Fibroblast of lung (primary cell): ENCODE data around the gene ALPK3. TPM values are rescaled to one million over a fixed set of nuclear protein-coding genes. Genes with fewer than 3 reads are reported as not detected.

Experiments used
- DNase-seq, 2 donors: peaks; one replicate each; pipeline versions ENCODE4 v3.0.0 to v3.0.0-alpha.2; 2010; ENCODE audit warnings: low read depth in 2 of 2
- H2AFZ ChIP-seq: 2 replicates; pipeline ENCODE4 v1.5.1; 2012; ENCODE audit warnings: low read length, control low read depth, inconsistent platforms
- H3K27ac ChIP-seq: 2 replicates; pipeline ENCODE4 v1.5.1; 2011; ENCODE audit warnings: low read length, control low read depth; ENCODE audit not compliant: insufficient read depth
- H3K27me3 ChIP-seq: 2 replicates; pipeline ENCODE4 v1.5.1; 2011; ENCODE audit warnings: mild to moderate bottlenecking, low read length; ENCODE audit not compliant: control insufficient read depth, insufficient read depth
- H3K36me3 ChIP-seq: 2 replicates; pipeline ENCODE4 v1.5.1; 2011; ENCODE audit warnings: low read length; ENCODE audit not compliant: control insufficient read depth, insufficient read depth
- H3K4me1 ChIP-seq: 2 replicates; pipeline ENCODE4 v1.5.1; 2011; ENCODE audit warnings: low read length; ENCODE audit not compliant: control insufficient read depth, insufficient read depth; ENCODE audit errors: extremely low read depth
- H3K4me2 ChIP-seq: 2 replicates; pipeline ENCODE4 v1.5.1; 2011; ENCODE audit warnings: low read length, control low read depth; ENCODE audit not compliant: insufficient read depth; ENCODE audit errors: extremely low read depth
- H3K4me3 ChIP-seq, 4 experiments: fragments of 200-600 bp in 1 of 4; sonication (generic) in 1 of 4; replicated peaks in 1 of 4; 2 replicates each; pipeline ENCODE4 v1.5.1; 2011 to 2016; ENCODE audit warnings: low read length in 4 of 4, low read depth in 3 of 4, mild to moderate bottlenecking in 3 of 4, control low read depth in 2 of 4, inconsistent platforms in 1 of 4, mixed read lengths in 1 of 4; ENCODE audit not compliant: insufficient read depth in 1 of 4; ENCODE audit errors: control extremely low read depth in 1 of 4
- H3K79me2 ChIP-seq: 2 replicates; pipeline ENCODE4 v1.5.1; 2012; ENCODE audit warnings: mild to moderate bottlenecking, low read length, inconsistent platforms; ENCODE audit not compliant: control insufficient read depth, insufficient read depth
- H3K9ac ChIP-seq: 2 replicates; pipeline ENCODE4 v1.5.1; 2011; ENCODE audit warnings: mild to moderate bottlenecking, low read length, control low read depth; ENCODE audit not compliant: insufficient read depth
- H3K9me3 ChIP-seq: 2 replicates; pipeline ENCODE4 v1.5.1; 2012; ENCODE audit warnings: low read depth, low read length; ENCODE audit not compliant: control insufficient read depth, insufficient read depth
- H4K20me1 ChIP-seq: 2 replicates; pipeline ENCODE4 v1.5.1; 2011; ENCODE audit warnings: low read length; ENCODE audit not compliant: control insufficient read depth, insufficient read depth; ENCODE audit errors: extremely low read depth
- EZH2 ChIP-seq: IDR thresholded peaks from 2 replicates; pipeline ENCODE4 v1.5.1; 2012; ENCODE audit warnings: low read length, control low read depth, mild to moderate bottlenecking; ENCODE audit errors: missing control alignments
- polyA plus RNA-seq, 2 donors: library from polyadenylated mRNA; depleted of rRNA in 1 of 2; stranded (reverse) in 1 of 2; unstranded in 1 of 2; fragments of >200 nt; gene quantifications; 2 replicates each; pipeline ENCODE4 v1.2.1, GENCODE V29; 2011 to 2012; ENCODE audit warnings: missing spikeins in 1 of 2
- total RNA-seq: library from RNA; depleted of rRNA; stranded (reverse); fragments of >200 nt; gene quantifications from 2 replicates; pipeline ENCODE4 v1.2.1, GENCODE V29; 2014
- TF ChIP-seq, protein P1 (sequence below), 2 donors: IDR thresholded peaks in 1 of 2; conservative IDR thresholded peaks in 1 of 2; 1 replicate in 1 of 2; 2 replicates in 1 of 2; pipeline ENCODE4 v1.5.1; 2011 to 2012; ENCODE audit warnings: low read length in 2 of 2, control low read depth in 1 of 2, inconsistent platforms in 1 of 2, low read depth in 1 of 2, mild to moderate bottlenecking in 1 of 2

The ALPK3 gene
- total and polyA plus RNA-seq, 2 donors (not counting 1 experiment from before 2014, with no cell fraction given): 0.03 to 0.50 TPM

DNA sequence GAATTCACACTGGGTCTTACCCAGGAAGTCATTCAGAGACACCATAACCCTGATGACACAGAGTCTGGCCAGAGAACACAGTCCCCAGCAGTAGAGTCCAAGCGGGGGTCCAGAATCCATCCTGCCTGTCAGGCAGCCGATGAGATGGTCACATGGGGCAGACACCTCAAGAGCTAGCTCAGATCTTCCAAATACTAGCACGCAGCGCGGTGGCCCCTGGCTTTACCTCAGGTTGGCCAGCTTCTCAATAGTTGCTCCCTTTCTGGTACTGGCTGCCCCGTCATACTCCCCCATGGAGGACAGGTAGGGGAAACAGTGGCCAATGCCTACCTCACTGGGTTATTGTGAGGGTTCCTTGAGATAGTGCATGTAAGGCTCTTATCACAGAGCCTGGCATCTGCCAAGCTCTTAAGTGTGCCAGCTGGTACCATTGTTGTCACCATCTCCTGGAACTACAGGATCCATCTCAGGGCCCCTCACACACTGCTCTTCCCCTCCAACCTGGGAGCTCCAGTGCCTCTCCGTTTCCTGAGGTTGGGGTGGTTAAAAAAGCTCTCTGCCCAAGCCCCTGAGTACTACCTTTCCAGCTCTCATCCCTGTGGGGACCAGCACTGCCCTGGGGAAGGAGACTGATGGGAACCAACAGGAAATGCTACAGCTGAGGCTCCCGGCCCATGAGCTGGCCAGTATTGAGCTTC is 63.8 kb downstream of the ALPK3 start:
- H3K9ac ChIP-seq: no peak overlapping the region
- no peak overlapping the region for H2AFZ ChIP-seq
- no peak for DNase-seq
- no peak overlapping the region for H3K4me3 ChIP-seq
- H3K9me3 ChIP-seq: no peaks in the 10 kb centered on the region
- no peaks in the 10 kb centered on the region for H3K36me3 ChIP-seq
- no peak overlapping the region for H3K4me2 ChIP-seq
- H3K27ac ChIP-seq: no peak overlapping the region
- no peaks in the 10 kb centered on the region for H4K20me1 ChIP-seq
- no peaks in the 10 kb centered on the region for H3K27me3 ChIP-seq
- H3K4me1 ChIP-seq: no peaks in the 10 kb centered on the region
- no peaks in the 10 kb centered on the region for H3K79me2 ChIP-seq
- TF ChIP-seq, protein P1, sequence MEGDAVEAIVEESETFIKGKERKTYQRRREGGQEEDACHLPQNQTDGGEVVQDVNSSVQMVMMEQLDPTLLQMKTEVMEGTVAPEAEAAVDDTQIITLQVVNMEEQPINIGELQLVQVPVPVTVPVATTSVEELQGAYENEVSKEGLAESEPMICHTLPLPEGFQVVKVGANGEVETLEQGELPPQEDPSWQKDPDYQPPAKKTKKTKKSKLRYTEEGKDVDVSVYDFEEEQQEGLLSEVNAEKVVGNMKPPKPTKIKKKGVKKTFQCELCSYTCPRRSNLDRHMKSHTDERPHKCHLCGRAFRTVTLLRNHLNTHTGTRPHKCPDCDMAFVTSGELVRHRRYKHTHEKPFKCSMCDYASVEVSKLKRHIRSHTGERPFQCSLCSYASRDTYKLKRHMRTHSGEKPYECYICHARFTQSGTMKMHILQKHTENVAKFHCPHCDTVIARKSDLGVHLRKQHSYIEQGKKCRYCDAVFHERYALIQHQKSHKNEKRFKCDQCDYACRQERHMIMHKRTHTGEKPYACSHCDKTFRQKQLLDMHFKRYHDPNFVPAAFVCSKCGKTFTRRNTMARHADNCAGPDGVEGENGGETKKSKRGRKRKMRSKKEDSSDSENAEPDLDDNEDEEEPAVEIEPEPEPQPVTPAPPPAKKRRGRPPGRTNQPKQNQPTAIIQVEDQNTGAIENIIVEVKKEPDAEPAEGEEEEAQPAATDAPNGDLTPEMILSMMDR (conservative IDR thresholded peaks at IDR 0.05 in 1 of 2, IDR thresholded peaks at IDR 0.05 in 1 of 2; ENCODE audit: low read depth in 1 of 2, low read length in 2 of 2): no peak
- TF ChIP-seq EZH2: no peak

DNA sequence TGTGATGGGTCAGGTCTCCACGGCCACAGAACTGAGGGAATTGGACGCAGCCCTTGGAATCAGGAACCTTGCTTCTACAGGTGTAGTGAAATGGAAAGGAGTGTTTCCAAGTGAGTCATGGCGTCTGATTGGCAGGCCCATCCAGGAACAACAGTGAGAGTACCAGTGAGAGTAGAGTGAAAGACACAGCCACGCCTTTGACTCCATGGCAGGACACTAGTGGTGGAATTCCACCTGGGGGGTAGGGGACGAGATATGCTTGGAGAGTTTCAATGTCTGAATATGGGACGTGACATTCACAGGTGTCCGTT is 64.3 kb downstream of the ALPK3 start:
- peaks cover under 1% of the 10 kb centered on the region for H3K27me3 ChIP-seq
- TF ChIP-seq EZH2: no peak
- TF ChIP-seq, protein P1 (conservative IDR thresholded peaks at IDR 0.05 in 1 of 2, IDR thresholded peaks at IDR 0.05 in 1 of 2; ENCODE audit: low read depth in 1 of 2, low read length in 2 of 2): no peak
- no peak overlapping the region for H2AFZ ChIP-seq
- no peak overlapping the region for H3K4me2 ChIP-seq
- no peak overlapping the region for H3K27ac ChIP-seq
- no peaks in the 10 kb centered on the region for H3K36me3 ChIP-seq
- H4K20me1 ChIP-seq: no peaks in the 10 kb centered on the region
- no peaks in the 10 kb centered on the region for H3K4me1 ChIP-seq
- no peak overlapping the region for H3K4me3 ChIP-seq
- H3K9me3 ChIP-seq: no peaks in the 10 kb centered on the region
- DNase-seq: no peak
- no peak overlapping the region for H3K9ac ChIP-seq
- H3K79me2 ChIP-seq: no peaks in the 10 kb centered on the region

DNA sequence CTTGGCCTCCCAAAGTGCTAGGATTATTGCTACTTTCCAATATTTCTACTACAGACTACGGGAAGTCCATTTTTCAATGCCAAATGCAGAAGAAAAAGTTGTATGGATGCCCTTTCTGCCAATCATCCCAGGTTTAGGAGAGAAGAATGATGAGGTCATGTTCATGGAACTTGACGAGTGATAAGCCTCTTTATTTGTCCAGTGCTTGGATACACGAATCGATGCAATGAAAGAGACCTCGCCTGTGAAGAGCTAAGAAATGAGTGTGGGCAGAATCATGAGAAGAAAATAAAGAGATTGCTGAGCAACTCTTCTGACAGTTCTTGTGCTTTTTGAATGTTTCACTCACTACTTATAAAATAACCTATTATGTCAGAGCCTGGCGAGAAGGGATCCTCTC is 66.3 kb downstream of the ALPK3 start:
- Histone ChIP-seq H3K27me3 (peaks cover 4% of the 10 kb centered on the region), H3K4me2 (no peak overlapping the region), H3K4me3 (no peak overlapping the region), H3K4me1 (no peaks in the 10 kb centered on the region), H3K9me3 (no peaks in the 10 kb centered on the region), H3K9ac (no peak overlapping the region), H4K20me1 (no peaks in the 10 kb centered on the region), H3K79me2 (no peaks in the 10 kb centered on the region), H3K36me3 (no peaks in the 10 kb centered on the region), H3K27ac (no peak overlapping the region), H2AFZ (no peak overlapping the region)
- no peak for TF ChIP-seq EZH2
- TF ChIP-seq, protein P1 (conservative IDR thresholded peaks at IDR 0.05 in 1 of 2, IDR thresholded peaks at IDR 0.05 in 1 of 2; ENCODE audit: low read depth in 1 of 2, low read length in 2 of 2): no peak
- peak in 1 of 2 donors; percentile 45 for DNase-seq
